DOHH2 (cell line): Measurements from ENCODE around the gene ILDR2.
A peak's percentile ranks its signal among the peaks of the same experiment; 100 is the strongest.

Experiments
- H3F3A ChIP-seq: fragments of 200-600 bp; sonication (generic), shearing (Covaris generic); 2 replicates; pipeline ENCODE4 v1.6.0; 2016; ENCODE audit warnings: antibody characterized with exemption, mild to moderate bottlenecking; ENCODE audit not compliant: control insufficient read depth, insufficient read depth
- H3K27ac ChIP-seq: fragments of 200-600 bp; sonication (generic); 2 replicates; pipeline ENCODE4 v1.5.1; 2014; ENCODE audit warnings: low read depth, mild to moderate bottlenecking, low read length, moderate library complexity
- H3K27me3 ChIP-seq: fragments of 200-600 bp; sonication (generic); 2 replicates; pipeline ENCODE4 v1.6.1; 2014; ENCODE audit warnings: mild to moderate bottlenecking, low read length, mixed read lengths; ENCODE audit not compliant: control insufficient read depth
- H3K36me3 ChIP-seq: fragments of 200-600 bp; sonication (generic); 2 replicates; pipeline ENCODE4 v1.6.1; 2014; ENCODE audit warnings: mild to moderate bottlenecking, low read length, moderate library complexity, mixed read lengths; ENCODE audit not compliant: control insufficient read depth
- H3K4me1 ChIP-seq: fragments of 200-600 bp; sonication (generic); 2 replicates; pipeline ENCODE4 v1.6.1; 2014; ENCODE audit warnings: mild to moderate bottlenecking, low read length, mixed read lengths; ENCODE audit not compliant: control insufficient read depth
- H3K4me2 ChIP-seq: fragments of 200-600 bp; sonication (generic); 2 replicates; pipeline ENCODE4 v1.6.0; 2014; ENCODE audit warnings: mild to moderate bottlenecking, low read length, moderate library complexity
- H3K4me3 ChIP-seq: fragments of 200-600 bp; sonication (generic); 2 replicates; pipeline ENCODE4 v1.5.1; 2014; ENCODE audit warnings: mild to moderate bottlenecking, low read length, mixed read lengths
- H3K79me2 ChIP-seq: fragments of 200-600 bp; sonication (generic); 2 replicates; pipeline ENCODE4 v1.6.1; 2014; ENCODE audit warnings: mild to moderate bottlenecking, low read length, mixed read lengths; ENCODE audit not compliant: control insufficient read depth
- H3K9me2 ChIP-seq: fragments of 200-600 bp; sonication (generic); replicated peaks from 2 replicates; pipeline ENCODE4 v1.6.1; 2014; ENCODE audit warnings: mild to moderate bottlenecking, low read length, mixed read lengths; ENCODE audit not compliant: control insufficient read depth
- H3K9me3 ChIP-seq: fragments of 200-600 bp; sonication (generic); 2 replicates; pipeline ENCODE4 v1.6.1; 2014; ENCODE audit warnings: antibody characterized with exemption, low read length, mixed read lengths; ENCODE audit not compliant: control insufficient read depth, insufficient read depth
- H4K20me1 ChIP-seq: fragments of 200-600 bp; sonication (generic); 2 replicates; pipeline ENCODE4 v1.6.0; 2014; ENCODE audit warnings: low read depth, mild to moderate bottlenecking, antibody characterized with exemption, low read length, moderate library complexity; ENCODE audit not compliant: control insufficient read depth, insufficient read depth
- CTCF ChIP-seq: fragments of 200-600 bp; sonication (generic); IDR thresholded peaks from one replicate; pipeline ENCODE4 v1.5.1; 2014; ENCODE audit warnings: antibody characterized with exemption, mild to moderate bottlenecking, low read depth, low read length; ENCODE audit not compliant: poor library complexity, severe bottlenecking
- EZH2phosphoT487 ChIP-seq: fragments of 200-600 bp; sonication (generic); IDR thresholded peaks from 2 replicates; pipeline ENCODE4 v1.6.1; 2017; ENCODE audit warnings: borderline replicate concordance, mild to moderate bottlenecking, antibody characterized with exemption, low read length, moderate library complexity, mixed read lengths

ILDR2 gene

GRCh38 chr1:166875734-166876539 lies 99.4 kb downstream of the ILDR2 start, which contains the start of gene TADA1:
Gene TADA1 (minus strand): TSS chr1:166876264. CDS start chr1:166876233, 31 bp downstream.
- Histone ChIP-seq H4K20me1 (no peaks in the 10 kb centered on the region), H3K36me3 (peaks cover 10% of the 10 kb centered on the region), H3K4me2 (peak within 1 kb of the TSS; percentile 93), H3F3A (no peaks in the 10 kb centered on the region), H3K9me2 (no peaks in the 10 kb centered on the region), H3K27me3 (no peaks in the 10 kb centered on the region), H3K9me3 (no peaks in the 10 kb centered on the region), H3K27ac (peak within 1 kb of the TSS; percentile 59), H3K4me3 (peak within 1 kb of the TSS; percentile 88), H3K79me2 (peaks cover 51% of the 10 kb centered on the region), H3K4me1 (peaks cover 20% of the 10 kb centered on the region)
- TF ChIP-seq EZH2phosphoT487 = no peak

- Histone ChIP-seq H3K4me1 (peaks cover 20% of the 10 kb centered on the region), H3K4me2 (peak overlapping the region; percentile 64), H3K9me3 (no peaks in the 10 kb centered on the region), H3K79me2 (peaks cover 57% of the 10 kb centered on the region), H3K27ac (peak overlapping the region; percentile 59), H3F3A (no peaks in the 10 kb centered on the region), H3K36me3 (peaks cover 15% of the 10 kb centered on the region), H4K20me1 (no peaks in the 10 kb centered on the region), H3K9me2 (no peaks in the 10 kb centered on the region), H3K4me3 (peak overlapping the region; percentile 88), H3K27me3 (no peaks in the 10 kb centered on the region)
- no peak for TF ChIP-seq EZH2phosphoT487
- TF ChIP-seq CTCF = no peak
Observed at GRCh38 chr1:166875302-166875733, 100.0 kb downstream of the ILDR2 start.

- Histone ChIP-seq H3K79me2 (peaks cover 65% of the 10 kb centered on the region), H3K4me3 (no peak overlapping the region), H3K36me3 (peaks cover 15% of the 10 kb centered on the region), H4K20me1 (peaks cover 1% of the 10 kb centered on the region; the same call in 1 of the 2 replicates), H3K27ac (no peak overlapping the region), H3K9me3 (no peaks in the 10 kb centered on the region), H3K9me2 (no peaks in the 10 kb centered on the region), H3K27me3 (no peaks in the 10 kb centered on the region), H3F3A (no peaks in the 10 kb centered on the region), H3K4me1 (peaks cover 20% of the 10 kb centered on the region), H3K4me2 (peak overlapping the region; percentile 36; the same call in 1 of the 2 replicates)
- no peak for TF ChIP-seq EZH2phosphoT487
- no peak for TF ChIP-seq CTCF
Observed at GRCh38 chr1:166874464-166874863, 100.9 kb downstream of the ILDR2 start.

- Histone ChIP-seq H3K4me2 (no peak overlapping the region), H3K4me1 (peaks cover 12% of the 10 kb centered on the region), H3F3A (no peaks in the 10 kb centered on the region), H3K9me3 (no peaks in the 10 kb centered on the region), H3K9me2 (no peaks in the 10 kb centered on the region), H3K79me2 (peaks cover 69% of the 10 kb centered on the region), H4K20me1 (peaks cover 3% of the 10 kb centered on the region; the same call in 1 of the 2 replicates), H3K27ac (no peak overlapping the region), H3K4me3 (no peak overlapping the region), H3K36me3 (peaks cover 41% of the 10 kb centered on the region), H3K27me3 (no peaks in the 10 kb centered on the region)
- TF ChIP-seq CTCF = no peak
- no peak for TF ChIP-seq EZH2phosphoT487
Observed at GRCh38 chr1:166870584-166870983, 104.8 kb downstream of the ILDR2 start.
